ENCODE measurements around the gene COL4A5.

- TF ChIP-seq POLR2AphosphoS5 (IDR thresholded peaks at IDR 0.05; ENCODE audit: low read depth, low read length) (no peak), RNF2 (IDR thresholded peaks at IDR 0.05; ENCODE audit: borderline replicate concordance, low read depth, low read length, missing control alignments, poor library complexity, severe bottlenecking) (no peak), RFX5 (IDR thresholded peaks at IDR 0.05; ENCODE audit: borderline replicate concordance, low read depth, low read length) (no peak), CTCF (IDR thresholded peaks at IDR 0.05; ENCODE audit: control extremely low read depth in 1 of 3, insufficient read depth in 1 of 3, low read depth in 1 of 3, low read length in 3 of 3) (no peak), TAF1 (IDR thresholded peaks at IDR 0.05; ENCODE audit: low read depth, low read length) (no peak)
Observed at GRCh38 chrX:108516184-108516583, 76.5 kb downstream of the COL4A5 start.

Data from H1 (cell line).